Measurements from ENCODE around the gene VEZF1.

- peak; percentile 20 for TF ChIP-seq POLR2A (IDR thresholded peaks at IDR 0.05; ENCODE audit: low read length)
- TF ChIP-seq GATA1 (IDR thresholded peaks at IDR 0.05; ENCODE audit: low read depth, low read length), result no peak
Observed at GRCh38 chr17:57928928-57929327, 59.1 kb downstream of the VEZF1 start.
